Large intestine (tissue), 3 donors: ENCODE data around the gene PPFIBP2. TPM values are rescaled to one million over a fixed set of nuclear protein-coding genes. Genes with fewer than 3 reads are reported as not detected.

Source experiments
- DNase-seq, 2 donors: peaks; one replicate each; pipeline versions ENCODE4 v3.0.0 to v3.0.0-alpha.2; 2013
- H3K27ac ChIP-seq: one replicate; pipeline ENCODE4 v1.5.1; 2013; ENCODE audit warnings: low read length
- H3K27me3 ChIP-seq: 2 replicates; pipeline ENCODE4 v1.6.1; 2013; ENCODE audit warnings: low read length; ENCODE audit not compliant: control insufficient read depth, insufficient read depth
- H3K36me3 ChIP-seq: 2 replicates; pipeline ENCODE4 v1.6.1; 2013; ENCODE audit warnings: low read length; ENCODE audit not compliant: control insufficient read depth, insufficient read depth
- H3K4me1 ChIP-seq: one replicate; pipeline ENCODE4 v1.6.1; 2013; ENCODE audit warnings: low read length; ENCODE audit not compliant: control insufficient read depth, insufficient read depth
- H3K4me3 ChIP-seq: one replicate; pipeline ENCODE4 v1.5.1; 2013; ENCODE audit warnings: low read length
- H3K9me3 ChIP-seq: one replicate; pipeline ENCODE4 v1.6.1; 2013; ENCODE audit warnings: mild to moderate bottlenecking, low read depth, low read length, moderate library complexity; ENCODE audit not compliant: control insufficient read depth
- WGBS: methylation state at CpG from one replicate; pipeline ENCODE4 v1.1.5; 2013; ENCODE audit warnings: low lambda C conversion rate; ENCODE audit not compliant: insufficient coverage; 5-methylcytosine and 5-hydroxymethylcytosine counted together
- polyA plus RNA-seq: library from polyadenylated mRNA; unstranded; fragments of 120-200 nt; gene quantifications from one replicate; pipeline ENCODE4 v1.2.1, GENCODE V29; 2013

Gene PPFIBP2
- polyA plus RNA-seq, 1 donor: 73.1 TPM

DNA sequence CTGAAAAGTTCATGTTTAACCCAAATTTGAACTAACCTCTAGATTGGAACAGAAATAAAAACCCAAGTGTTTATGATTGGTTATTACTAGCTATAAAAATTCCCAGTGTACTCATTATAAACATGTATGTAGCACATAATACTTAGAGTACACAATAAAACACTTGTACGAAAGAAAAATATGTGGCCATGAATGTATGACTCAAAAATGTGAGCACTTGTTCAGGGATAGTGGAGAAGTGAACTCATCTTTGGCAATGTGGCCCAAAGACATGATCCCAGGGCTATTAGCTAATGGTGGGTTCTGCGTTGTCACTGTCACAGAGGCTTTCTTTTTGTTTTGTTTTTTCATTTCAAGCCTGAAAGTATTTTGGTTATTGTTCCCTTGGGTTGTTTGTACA lies 72.0 kb downstream of the PPFIBP2 start:
- DNase-seq: no peak
- no peaks in the 10 kb centered on the region for H3K27me3 ChIP-seq
- H3K4me1 ChIP-seq: peaks cover 3% of the 10 kb centered on the region
- 88% methylated on average over 1 of the region's 2 CpGs for WGBS
- no peak overlapping the region for H3K4me3 ChIP-seq
- H3K27ac ChIP-seq: no peak overlapping the region
- no peaks in the 10 kb centered on the region for H3K9me3 ChIP-seq
- peaks cover 12% of the 10 kb centered on the region for H3K36me3 ChIP-seq

DNA sequence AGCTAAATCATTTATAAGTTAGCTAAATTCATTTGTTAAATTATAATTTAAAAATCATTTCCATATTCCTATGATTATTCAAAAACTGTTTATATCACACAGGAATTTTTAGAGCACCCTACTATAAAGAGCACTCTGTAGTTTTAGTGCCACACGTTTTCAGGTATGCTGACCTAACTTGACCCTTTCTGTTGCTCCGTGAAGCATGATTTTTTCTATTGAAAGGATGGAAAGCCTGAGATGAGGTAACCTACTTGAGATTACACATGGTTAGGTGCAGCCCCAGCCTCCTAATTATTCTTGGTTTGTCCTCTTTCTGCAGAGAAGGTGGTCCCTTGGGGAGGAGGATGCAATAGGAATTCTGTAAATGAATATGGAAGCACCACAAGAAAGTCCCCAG lies 72.6 kb downstream of the PPFIBP2 start:
- Histone ChIP-seq H3K27me3 (no peaks in the 10 kb centered on the region), H3K9me3 (no peaks in the 10 kb centered on the region), H3K4me1 (peaks cover 3% of the 10 kb centered on the region), H3K36me3 (peaks cover 14% of the 10 kb centered on the region), H3K27ac (no peak overlapping the region), H3K4me3 (no peak overlapping the region)
- DNase-seq: no peak
- no CpG with 5 or more reads among the region's 2 CpGs for WGBS

DNA sequence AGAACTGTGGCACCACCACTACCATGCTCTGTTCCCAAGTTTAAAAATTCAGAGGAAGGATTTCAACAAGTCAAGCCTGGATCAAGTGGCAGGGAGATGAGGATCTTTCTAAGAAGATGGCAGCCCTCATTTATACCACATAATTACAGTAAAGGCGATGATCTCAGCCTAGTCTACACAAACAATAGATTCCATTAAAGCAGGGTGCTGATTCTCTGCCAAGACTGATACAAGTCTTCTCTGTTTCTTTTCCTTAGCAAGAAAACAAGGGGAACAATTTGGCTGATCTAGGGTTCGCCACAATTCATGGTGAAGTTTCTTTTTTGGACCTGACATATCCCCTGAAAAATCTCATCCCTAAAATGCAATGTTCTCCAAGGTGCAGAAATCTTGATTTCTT lies 73.9 kb downstream of the PPFIBP2 start:
- Histone ChIP-seq H3K27ac (no peak overlapping the region), H3K27me3 (no peaks in the 10 kb centered on the region), H3K36me3 (peaks cover 15% of the 10 kb centered on the region), H3K9me3 (no peaks in the 10 kb centered on the region), H3K4me3 (no peak overlapping the region), H3K4me1 (peaks cover 3% of the 10 kb centered on the region)
- DNase-seq: no peak
- WGBS: no CpG with 5 or more reads among the region's 2 CpGs

DNA sequence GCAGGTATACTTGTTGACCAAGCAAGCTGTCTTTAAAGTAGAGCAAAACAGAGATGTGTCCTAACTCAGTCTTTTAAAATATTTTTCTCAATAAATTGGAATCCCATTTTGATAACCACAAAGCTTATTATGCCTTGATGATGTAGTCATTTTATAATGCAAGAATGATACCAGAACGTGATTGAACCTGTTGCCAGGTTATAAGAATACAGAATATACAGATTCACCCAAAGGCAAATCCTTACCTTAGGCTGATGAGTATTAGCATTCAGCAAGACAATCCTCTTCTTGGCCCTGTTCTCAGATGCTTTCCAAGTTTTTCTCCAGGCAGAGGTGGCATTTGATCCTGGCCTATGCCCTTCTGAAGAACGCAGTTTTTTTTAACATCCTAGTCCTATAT lies 76.1 kb downstream of the PPFIBP2 start:
- no peak overlapping the region for H3K4me3 ChIP-seq
- peaks cover 3% of the 10 kb centered on the region for H3K4me1 ChIP-seq
- no peak overlapping the region for H3K27ac ChIP-seq
- peaks cover 23% of the 10 kb centered on the region for H3K36me3 ChIP-seq
- WGBS: 100% methylated on average over 1 of the region's 2 CpGs
- H3K9me3 ChIP-seq: no peaks in the 10 kb centered on the region
- H3K27me3 ChIP-seq: no peaks in the 10 kb centered on the region
- no peak for DNase-seq

DNA sequence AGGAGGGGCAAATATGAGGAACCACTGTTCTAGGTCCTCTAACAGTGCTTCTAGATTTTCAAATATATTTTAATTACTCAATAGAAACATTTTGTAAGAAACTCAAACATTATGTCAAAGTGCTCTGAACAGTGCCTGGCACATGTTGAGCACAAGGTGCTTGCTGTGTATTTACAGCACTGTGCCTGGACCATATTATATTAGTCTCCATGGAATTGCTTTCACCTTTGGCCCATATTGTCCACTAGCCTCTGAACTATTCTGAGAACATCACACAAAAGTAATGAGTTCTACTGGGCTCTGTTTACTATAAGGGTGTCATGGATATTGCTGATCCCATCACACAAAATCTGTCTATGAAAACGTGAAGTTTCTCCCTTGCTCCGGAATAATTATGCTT lies 76.7 kb downstream of the PPFIBP2 start:
- DNase-seq: no peak
- Histone ChIP-seq H3K27me3 (no peaks in the 10 kb centered on the region), H3K27ac (no peak overlapping the region), H3K9me3 (no peaks in the 10 kb centered on the region), H3K4me1 (peaks cover under 1% of the 10 kb centered on the region), H3K4me3 (no peak overlapping the region), H3K36me3 (peaks cover 21% of the 10 kb centered on the region)
- WGBS: no CpG with 5 or more reads among the region's 2 CpGs

DNA sequence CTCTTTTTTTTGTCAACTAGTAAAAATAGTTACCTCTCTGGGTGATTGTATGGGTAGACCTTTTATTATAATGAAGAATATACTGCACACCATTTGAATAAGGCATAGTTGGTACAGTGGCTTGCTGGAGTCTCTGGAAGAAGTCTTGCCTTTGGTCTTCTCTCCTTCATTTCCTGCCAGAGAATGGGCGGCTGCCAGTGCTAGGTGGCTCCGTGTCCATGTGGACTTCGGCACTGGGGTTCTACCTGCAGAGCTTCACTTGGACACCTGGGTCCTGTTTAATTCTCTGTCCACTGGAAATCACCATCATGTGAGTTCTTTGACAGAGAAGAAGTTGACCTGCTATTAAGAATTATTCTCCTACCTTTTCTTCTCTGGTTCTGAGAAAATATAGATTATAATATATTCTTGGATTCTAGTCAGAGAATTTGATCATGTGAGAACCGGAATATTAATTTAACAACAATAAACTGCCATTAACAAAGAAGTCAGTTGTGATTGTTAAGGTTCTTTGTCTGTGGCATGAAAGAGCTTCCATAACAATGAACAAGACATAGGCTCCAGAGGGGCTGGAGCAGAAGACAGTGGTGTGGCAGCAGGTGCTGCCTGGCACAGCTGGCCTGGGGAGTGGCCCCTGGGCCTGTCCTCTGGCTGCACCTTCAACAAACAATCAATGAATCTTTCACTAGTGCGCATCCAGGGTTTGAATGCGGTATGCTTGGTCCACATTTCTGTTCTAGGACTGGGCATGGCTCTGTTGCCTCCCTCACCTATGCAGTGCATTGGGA lies 77.5 kb downstream of the PPFIBP2 start:
- Histone ChIP-seq H3K9me3 (no peaks in the 10 kb centered on the region), H3K36me3 (peaks cover 20% of the 10 kb centered on the region), H3K27ac (no peak overlapping the region), H3K4me1 (no peaks in the 10 kb centered on the region), H3K27me3 (no peaks in the 10 kb centered on the region), H3K4me3 (no peak overlapping the region)
- WGBS: no CpG with 5 or more reads among the region's 6 CpGs
- no peak for DNase-seq

DNA sequence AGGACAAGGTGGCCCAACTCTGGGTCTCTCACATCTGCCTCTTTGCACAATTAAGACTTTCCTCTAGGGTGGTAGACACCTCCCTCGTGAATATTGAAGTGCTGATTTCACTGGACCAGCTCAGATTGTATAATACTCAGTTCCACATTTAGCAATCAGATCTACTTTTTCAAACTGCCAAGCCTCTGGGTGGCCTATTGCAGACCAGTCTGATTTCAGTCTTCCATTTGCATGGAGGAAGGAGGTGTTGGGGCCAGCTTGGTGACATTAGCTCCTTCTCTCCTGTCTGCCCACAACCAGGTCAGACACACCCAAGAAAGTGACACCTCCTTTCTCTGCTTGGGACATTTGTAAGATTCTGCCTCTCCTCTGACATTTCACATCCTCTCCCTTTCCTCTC lies 78.2 kb downstream of the PPFIBP2 start:
- Histone ChIP-seq H3K9me3 (no peaks in the 10 kb centered on the region), H3K4me1 (peaks cover 4% of the 10 kb centered on the region), H3K4me3 (no peak overlapping the region), H3K27ac (no peak overlapping the region), H3K36me3 (peaks cover 19% of the 10 kb centered on the region), H3K27me3 (no peaks in the 10 kb centered on the region)
- no CpG with 5 or more reads among the region's 1 CpG for WGBS
- no peak for DNase-seq

DNA sequence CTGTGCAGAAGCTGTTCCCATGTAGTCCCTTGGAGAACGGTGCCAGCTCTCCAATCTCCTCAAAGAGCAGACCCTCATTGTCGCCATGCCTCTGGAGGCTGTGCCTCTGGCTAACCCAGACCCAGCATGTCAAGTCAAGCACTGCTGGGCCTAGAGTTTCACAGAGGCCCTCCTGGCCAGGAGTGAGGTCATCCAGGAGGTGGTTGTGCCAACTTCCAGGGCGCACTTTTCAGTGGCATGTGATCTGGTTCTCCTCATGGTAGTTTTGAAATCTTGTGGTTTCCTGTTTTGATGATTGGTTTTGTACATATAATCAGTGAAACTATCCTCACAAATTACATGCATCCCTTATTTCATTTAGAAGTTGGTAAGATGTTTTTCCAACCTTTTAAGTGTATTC lies 78.9 kb downstream of the PPFIBP2 start:
- no peaks in the 10 kb centered on the region for H3K9me3 ChIP-seq
- no peaks in the 10 kb centered on the region for H3K27me3 ChIP-seq
- peaks cover 21% of the 10 kb centered on the region for H3K36me3 ChIP-seq
- no peak overlapping the region for H3K27ac ChIP-seq
- WGBS: no CpG with 5 or more reads among the region's 3 CpGs
- H3K4me1 ChIP-seq: peaks cover 11% of the 10 kb centered on the region
- no peak overlapping the region for H3K4me3 ChIP-seq
- no peak for DNase-seq

DNA sequence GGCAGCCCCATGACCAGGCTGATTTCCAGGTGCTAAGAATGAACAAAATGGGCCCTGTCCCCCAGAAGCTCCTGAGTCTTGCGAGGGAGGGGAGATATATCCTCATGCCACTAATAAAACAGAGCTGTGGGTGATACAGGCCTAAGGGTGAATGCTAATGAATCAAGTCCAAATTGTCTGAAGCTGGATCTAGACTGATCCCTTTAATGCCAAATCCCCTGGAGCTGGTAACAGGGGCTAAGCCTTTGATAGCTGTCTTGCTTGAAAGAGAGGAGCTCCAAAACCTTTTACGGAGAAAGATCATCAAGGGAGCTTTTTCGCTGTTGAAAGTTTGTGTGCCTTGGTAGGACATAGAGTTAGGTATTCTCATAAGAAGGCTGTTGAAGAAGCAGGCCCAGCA lies 79.7 kb downstream of the PPFIBP2 start:
- H3K4me1 ChIP-seq: peaks cover 13% of the 10 kb centered on the region

DNA sequence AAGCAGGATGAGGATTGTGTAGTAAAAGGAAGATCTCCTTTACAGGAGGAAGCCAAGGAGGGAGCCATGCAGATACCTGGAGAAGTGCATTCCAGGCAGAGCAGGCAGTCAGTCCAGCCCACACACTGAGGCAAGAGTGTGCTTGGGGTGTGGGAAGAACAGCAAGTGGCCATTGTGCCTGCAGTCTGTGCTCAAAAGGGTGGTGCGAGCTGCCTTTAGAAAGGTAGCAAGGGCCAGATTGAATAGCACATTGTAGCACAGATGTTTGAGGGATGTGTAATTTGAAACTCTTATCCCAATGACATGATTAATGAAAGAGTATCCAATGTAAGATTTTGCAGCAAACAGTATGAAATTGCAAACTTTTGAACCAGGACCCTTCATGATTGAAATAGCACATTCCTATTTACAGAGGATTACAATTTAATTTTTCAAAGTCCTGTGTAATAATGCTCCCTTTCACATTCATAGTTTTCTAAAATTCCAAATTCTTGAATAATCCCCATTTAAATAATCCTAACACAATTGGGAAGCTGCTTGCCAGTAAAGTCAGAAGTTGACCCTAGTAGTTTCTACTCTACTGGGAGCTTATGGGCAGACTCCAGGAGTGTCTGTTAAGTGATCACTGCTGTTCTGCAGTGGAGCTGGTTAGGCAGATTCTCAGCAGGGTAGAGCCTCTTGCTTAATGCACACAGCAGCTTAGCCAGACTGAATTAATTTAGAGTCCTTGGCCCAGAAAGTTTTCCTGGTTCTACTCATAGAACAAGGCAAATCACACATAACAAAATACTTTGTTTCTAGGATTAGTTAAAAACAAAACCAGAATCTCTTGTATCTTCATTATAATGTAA lies 81.4 kb downstream of the PPFIBP2 start:
- no CpG with 5 or more reads among the region's 1 CpG for WGBS
- Histone ChIP-seq H3K9me3 (no peaks in the 10 kb centered on the region), H3K27me3 (no peaks in the 10 kb centered on the region), H3K36me3 (peaks cover 21% of the 10 kb centered on the region), H3K27ac (no peak overlapping the region), H3K4me3 (no peak overlapping the region), H3K4me1 (peaks cover 19% of the 10 kb centered on the region)
- no peak for DNase-seq

More for the DNA sequence above, 79.7 kb downstream of the PPFIBP2 start:
- DNase-seq: no peak
- Histone ChIP-seq H3K27ac (no peak overlapping the region), H3K4me3 (no peak overlapping the region), H3K27me3 (no peaks in the 10 kb centered on the region), H3K36me3 (peaks cover 21% of the 10 kb centered on the region), H3K9me3 (no peaks in the 10 kb centered on the region)
- 100% methylated on average over 1 of the region's 3 CpGs for WGBS
